Stimulated activated CD8-positive, alpha-beta memory T cell treated with anti-CD3 and anti-CD28 coated beads, Interleukin-12 subunit alpha, Interleukin-12 subunit beta, amount 100 ng/mL, for 24 hours (primary cell): Measurements from ENCODE around the gene ANXA2.

Experiments used
- DNase-seq: peaks from one replicate; pipeline ENCODE4 v3.0.0-alpha.2; 2020; ENCODE audit errors: extremely low read depth

The ANXA2 gene

GRCh38 chr15:60389261-60390077, 8.3 kb downstream of the ANXA2 start:
- no peak for DNase-seq

DNA sequence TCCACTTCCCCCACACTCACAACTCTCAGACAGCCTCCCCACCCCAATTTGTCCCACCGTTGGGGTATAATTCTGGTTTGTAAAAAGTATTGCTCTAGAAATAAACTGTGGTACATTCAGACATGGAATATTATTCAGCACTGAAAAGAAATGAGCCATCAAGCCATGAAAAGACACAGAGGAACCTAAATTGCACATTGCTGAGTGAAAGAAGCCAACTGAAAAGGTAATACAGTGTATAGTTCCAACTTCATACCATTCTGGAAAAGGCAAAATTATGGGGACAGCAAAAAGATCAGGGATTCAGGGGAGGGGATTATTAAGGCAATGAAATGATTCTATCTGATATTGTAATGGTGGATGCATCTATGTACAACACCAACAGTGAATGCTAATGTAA, 10.5 kb downstream of the ANXA2 start:
- no peak for DNase-seq

DNA sequence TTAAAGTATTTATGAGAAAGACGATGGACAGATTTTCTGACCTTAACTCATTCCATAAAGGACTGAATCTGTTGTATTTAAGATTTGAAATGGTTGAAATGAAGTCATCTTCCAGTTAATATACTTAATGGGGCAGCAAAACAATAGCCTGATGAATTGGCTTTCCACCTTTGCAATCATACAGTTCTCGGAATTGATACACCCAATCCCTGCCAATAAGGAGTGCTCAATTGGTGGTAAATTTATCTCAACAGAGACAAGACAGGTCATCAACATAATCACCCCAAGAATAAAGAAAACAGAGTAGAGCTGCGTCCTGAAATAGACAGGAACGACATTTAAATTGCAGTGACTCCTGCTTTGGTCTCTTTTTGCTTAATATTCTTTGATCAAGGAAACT, 11.2 kb downstream of the ANXA2 start:
- no peak for DNase-seq

DNA sequence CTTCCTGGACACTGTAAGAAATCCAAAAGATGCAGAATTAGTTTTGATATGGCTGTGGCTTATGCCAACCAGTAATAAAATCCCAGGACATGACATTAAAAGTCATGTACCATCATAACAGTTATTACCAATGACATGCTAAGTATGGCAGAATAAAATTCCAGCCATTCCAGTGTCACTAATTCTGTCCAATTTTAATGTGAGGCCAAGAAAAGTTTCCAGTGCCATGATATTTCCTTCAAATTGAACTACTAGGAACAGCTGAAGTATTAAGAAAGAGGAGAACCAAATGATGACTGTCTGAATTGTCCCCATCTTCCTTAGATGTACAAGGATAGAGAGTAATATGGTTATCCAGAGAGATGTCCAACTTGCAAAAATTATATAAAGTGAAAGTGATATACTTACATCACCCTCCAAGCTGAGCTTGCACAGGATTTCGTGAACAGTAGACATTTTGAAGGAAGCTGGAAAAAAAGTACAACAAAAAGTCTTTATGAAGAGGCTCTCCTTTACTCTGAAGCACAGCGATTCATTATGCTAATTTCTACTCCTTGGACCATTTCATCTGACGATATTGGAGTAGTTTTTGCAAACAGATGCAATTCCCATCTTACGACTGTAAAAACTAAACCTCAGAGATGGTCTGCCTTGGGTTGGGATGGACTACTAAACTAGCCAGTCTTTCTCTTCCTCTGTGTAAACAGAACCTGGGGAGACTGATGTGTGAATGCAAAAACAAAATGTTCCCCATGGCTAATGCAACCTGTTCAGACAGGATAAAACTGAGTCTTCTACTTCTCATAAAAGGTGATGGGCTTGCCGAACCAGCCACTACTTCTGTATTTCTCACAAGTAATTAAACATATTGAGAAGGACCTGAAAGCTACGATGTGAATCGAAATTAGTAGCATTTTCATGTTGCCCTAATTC, 11.9 kb downstream of the ANXA2 start:
- DNase-seq: no peak

DNA sequence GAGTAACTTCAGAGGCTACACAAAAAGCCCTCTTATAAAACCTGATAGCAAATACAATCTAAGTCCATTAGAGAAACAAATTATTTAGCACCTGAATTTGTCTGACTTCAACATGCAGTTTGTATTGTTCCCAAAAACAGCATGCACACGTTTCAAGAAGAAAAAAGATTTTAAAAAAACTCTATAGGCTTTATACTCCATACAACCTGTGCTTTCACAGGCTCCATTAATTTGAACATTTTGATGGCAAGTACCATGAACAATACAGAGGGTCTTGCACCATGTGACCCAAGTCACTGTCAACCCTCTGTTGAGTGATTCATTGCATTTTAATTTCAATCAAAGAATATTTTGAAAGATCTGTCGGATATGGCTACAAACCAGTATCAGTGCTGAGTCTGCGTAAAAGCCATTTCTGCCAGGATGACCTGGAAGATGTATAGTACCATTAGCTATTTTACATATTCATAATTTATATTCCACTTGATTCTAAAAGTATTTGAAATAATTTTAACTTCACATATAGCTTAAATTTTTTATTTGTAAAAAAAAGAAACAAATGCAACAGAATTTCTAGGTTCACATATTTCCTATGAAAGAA, 13.2 kb downstream of the ANXA2 start:
- DNase-seq: no peak

DNA sequence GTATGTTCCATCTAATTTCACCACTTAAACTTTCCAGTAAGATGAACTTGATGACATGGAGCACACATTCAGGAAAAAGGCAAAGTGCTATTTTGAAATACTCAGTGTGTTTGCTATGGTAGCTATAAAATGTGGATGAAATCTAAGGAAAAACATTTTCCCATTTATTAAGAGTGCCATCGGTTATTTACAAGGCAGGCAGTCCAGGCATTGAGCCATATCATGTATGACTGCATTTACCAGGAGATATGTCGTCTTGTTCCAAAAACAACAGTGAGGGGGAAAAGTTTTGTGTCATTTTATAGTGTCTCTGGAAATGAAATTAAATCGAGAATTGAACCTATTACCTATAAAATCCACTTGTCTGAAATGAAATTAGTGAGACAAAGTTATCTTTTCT, 13.7 kb downstream of the ANXA2 start:
- DNase-seq: no peak

DNA sequence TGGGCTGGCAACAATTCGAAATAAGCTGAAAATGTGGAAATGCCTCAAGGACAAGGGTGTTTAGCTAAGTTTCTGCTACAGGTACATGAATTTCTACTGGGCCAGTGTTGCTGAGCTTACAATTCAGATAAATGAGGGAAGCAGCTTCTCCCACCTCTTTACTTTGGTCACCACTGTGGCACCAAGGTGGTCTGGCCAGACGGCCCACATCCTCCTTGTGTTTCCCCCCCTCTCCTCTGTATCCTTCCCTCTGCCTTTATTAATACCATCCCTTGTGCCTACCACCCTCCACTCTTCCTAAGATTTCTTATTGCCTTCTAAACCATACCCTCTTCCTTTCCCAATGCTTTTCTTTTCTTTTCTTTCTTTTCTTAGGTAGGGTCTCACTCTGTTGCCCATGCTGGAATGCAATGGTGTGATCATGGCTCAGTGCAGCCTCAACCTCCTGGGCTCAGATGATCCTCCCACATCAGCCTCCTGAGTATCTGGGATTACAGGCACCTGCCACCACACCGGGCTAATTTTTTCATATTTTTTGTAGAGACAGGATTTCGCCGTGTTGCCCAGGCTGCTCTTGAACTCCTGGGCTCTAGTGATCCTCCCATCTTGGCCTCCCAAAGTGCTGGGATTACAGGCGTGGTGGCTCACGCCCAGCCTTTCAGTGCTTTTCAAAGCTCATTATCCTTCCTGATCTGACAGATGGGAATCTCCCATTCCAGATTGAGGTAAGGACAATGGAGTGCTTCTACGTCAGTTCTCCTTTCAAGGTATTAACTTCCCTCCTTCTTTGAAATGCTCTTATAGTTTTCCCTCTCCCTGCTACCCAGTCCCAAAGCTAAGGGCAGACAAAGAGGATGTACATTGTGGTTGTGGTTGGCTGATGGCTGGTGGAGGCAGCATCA, 14.8 kb downstream of the ANXA2 start:
- DNase-seq: no peak

- no peak for DNase-seq
These were observed 16.5 kb downstream of the ANXA2 start for GRCh38 chr15:60381148-60381788.

- no peak for DNase-seq
These were observed 18.1 kb downstream of the ANXA2 start for GRCh38 chr15:60379525-60380274.

DNA sequence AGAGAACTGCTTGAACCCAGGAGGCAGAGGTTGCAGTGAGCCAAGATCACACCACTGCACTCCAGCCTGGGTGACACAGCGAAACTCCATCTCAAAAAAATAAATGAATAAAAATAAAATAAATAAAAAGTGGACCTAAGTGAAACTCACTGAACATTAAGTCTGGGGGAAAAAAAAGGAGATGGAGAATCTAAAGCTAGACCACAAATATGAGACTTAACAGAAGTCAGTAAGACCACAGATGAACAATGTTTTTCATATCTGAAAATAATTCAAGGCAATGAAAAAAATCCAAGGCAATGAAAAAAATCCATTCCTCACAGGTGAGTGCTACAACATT, 18.6 kb downstream of the ANXA2 start:
- no peak for DNase-seq

DNA sequence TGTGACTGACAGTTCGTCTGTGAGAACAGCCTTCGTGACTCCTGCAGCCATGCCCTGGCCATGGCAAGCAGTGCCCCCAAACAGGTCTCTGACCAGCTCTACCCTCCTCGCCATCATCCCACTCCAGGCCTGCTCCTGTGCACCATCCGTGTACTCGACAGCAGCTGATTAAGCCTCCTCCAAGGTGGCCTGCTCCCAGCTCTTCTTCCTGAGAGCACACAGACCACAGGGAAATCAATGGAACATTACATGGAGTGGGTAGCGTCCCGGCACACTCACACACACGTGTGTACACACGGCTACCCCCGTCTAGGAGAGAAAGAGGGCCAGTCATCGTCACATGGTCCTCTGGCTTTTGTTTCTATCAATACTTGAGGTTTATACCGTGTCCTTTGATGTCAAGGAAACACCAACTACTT, 21.1 kb downstream of the ANXA2 start:
- DNase-seq: no peak

- no peak for DNase-seq
These were observed 22.5 kb downstream of the ANXA2 start for GRCh38 chr15:60375306-60375705.

DNA sequence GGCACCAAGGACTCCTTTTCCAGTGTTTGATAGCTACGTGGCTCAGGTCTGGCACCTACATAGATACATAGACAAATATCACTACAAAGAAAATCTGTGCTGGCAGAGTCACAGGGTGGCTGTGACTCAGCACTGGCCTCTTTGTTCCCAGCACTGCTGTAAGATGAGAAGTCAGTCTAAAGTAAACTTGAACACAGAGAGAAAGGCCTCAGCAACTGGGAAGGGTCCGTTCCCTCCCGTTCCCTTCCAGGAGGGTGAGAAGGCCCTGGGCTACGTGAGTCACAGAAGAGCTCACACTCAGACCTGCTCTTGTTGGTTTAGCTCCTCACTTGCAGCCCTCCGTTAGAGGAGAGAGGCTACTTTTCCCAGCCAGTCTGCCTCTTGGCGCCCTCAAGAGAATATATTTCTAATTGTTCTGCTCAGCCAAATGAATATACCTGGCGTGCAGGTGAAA, 23.1 kb downstream of the ANXA2 start:
- DNase-seq: no peak

- no peak for DNase-seq
These were observed 23.6 kb downstream of the ANXA2 start for GRCh38 chr15:60374209-60374608.

GRCh38 chr15:60373745-60374144, 24.0 kb downstream of the ANXA2 start:
- DNase-seq: no peak

GRCh38 chr15:60373327-60373726, 24.5 kb downstream of the ANXA2 start:
- DNase-seq: no peak

- DNase-seq: no peak
These were observed 25.0 kb downstream of the ANXA2 start for GRCh38 chr15:60372756-60373155.

- no peak for DNase-seq
These were observed 25.6 kb downstream of the ANXA2 start for GRCh38 chr15:60372227-60372626.

- DNase-seq: no peak
These were observed 26.4 kb downstream of the ANXA2 start for GRCh38 chr15:60371175-60372051.

- DNase-seq: no peak
These were observed 27.0 kb downstream of the ANXA2 start for GRCh38 chr15:60370869-60371136.
